ENCODE data around the gene HSPA2. TPM values are rescaled to one million over a fixed set of nuclear protein-coding genes. Genes with fewer than 3 reads are reported as not detected.

Gene HSPA2
- total RNA-seq, 1 donor from 2014 or later, result 11.4 TPM

- no peaks in the 10 kb centered on the region for H3K9me3 ChIP-seq
- no peak overlapping the region for H3K4me3 ChIP-seq
- intact Hi-C loops (cut with DNase I), result no loop called here
- ATAC-seq (no peak), DNase-seq (no peak)
- TF ChIP-seq CTCF (IDR thresholded peaks at IDR 0.05), result no peak
- no peaks in the 10 kb centered on the region for H3K4me1 ChIP-seq
- no peaks in the 10 kb centered on the region for H3K27me3 ChIP-seq (ENCODE audit: low read depth)
- H3K36me3 ChIP-seq, result no peaks in the 10 kb centered on the region
- H3K27ac ChIP-seq, result no peak overlapping the region
Observed at GRCh38 chr14:64581363-64581762, 40.8 kb downstream of the HSPA2 start.

GRCh38 chr14:64581817-64582216, 41.3 kb downstream of the HSPA2 start:
- DNase-seq (no peak), ATAC-seq (no peak)
- Histone ChIP-seq H3K36me3 (no peaks in the 10 kb centered on the region), H3K4me1 (no peaks in the 10 kb centered on the region), H3K27ac (no peak overlapping the region), H3K4me3 (no peak overlapping the region), H3K9me3 (no peaks in the 10 kb centered on the region), H3K27me3 (ENCODE audit: low read depth) (no peaks in the 10 kb centered on the region)
- TF ChIP-seq CTCF (IDR thresholded peaks at IDR 0.05), result no peak
- intact Hi-C loops (cut with DNase I), result no loop called here

GRCh38 chr14:64584190-64584589, 43.6 kb downstream of the HSPA2 start:
- intact Hi-C loops (cut with DNase I), result no loop called here
- H3K27me3 ChIP-seq (ENCODE audit: low read depth), result no peaks in the 10 kb centered on the region
- no peaks in the 10 kb centered on the region for H3K9me3 ChIP-seq
- no peak overlapping the region for H3K27ac ChIP-seq
- no peak for TF ChIP-seq CTCF (IDR thresholded peaks at IDR 0.05)
- no peak for DNase-seq
- no peaks in the 10 kb centered on the region for H3K36me3 ChIP-seq
- no peak overlapping the region for H3K4me3 ChIP-seq
- ATAC-seq, result no peak
- no peaks in the 10 kb centered on the region for H3K4me1 ChIP-seq

- H3K9me3 ChIP-seq, result no peaks in the 10 kb centered on the region
- ATAC-seq, result no peak
- H3K4me1 ChIP-seq, result no peaks in the 10 kb centered on the region
- TF ChIP-seq CTCF (IDR thresholded peaks at IDR 0.05), result no peak
- H3K27me3 ChIP-seq (ENCODE audit: low read depth), result no peaks in the 10 kb centered on the region
- intact Hi-C loops (cut with DNase I), result no loop called here
- H3K27ac ChIP-seq, result no peak overlapping the region
- H3K4me3 ChIP-seq, result no peak overlapping the region
- DNase-seq, result no peak
- H3K36me3 ChIP-seq, result no peaks in the 10 kb centered on the region
Observed at GRCh38 chr14:64591809-64592208, 51.3 kb downstream of the HSPA2 start.

Other genes with a start within 250 kb of the HSPA2 start
- 0.30 TPM for gene ESR2, start 246.4 kb upstream of the HSPA2 start, total RNA-seq
- 46.3 TPM for gene MTHFD1, start 152.4 kb upstream of the HSPA2 start, total RNA-seq
- gene AKAP5, start 75.2 kb upstream of the HSPA2 start, total RNA-seq, result 4.8 TPM
- 14.9 TPM for gene ZBTB25, start 36.9 kb upstream of the HSPA2 start, total RNA-seq
- gene ZBTB1, start 36.0 kb upstream of the HSPA2 start, total RNA-seq, result 46.1 TPM
- 0.97 TPM for gene PPP1R36, start 9.2 kb downstream of the HSPA2 start, total RNA-seq
- 33.1 TPM for gene PLEKHG3, start 163.7 kb downstream of the HSPA2 start, total RNA-seq